Measurements from ENCODE around the gene FKBP8. TPM values are rescaled to one million over a fixed set of nuclear protein-coding genes. Genes with fewer than 3 reads are reported as not detected.

FKBP8 gene
- total RNA-seq, 1 donor from 2014 or later, result 86.4 TPM

- DNase-seq, result no peak
These were observed 60.1 kb downstream of the FKBP8 start for GRCh38 chr19:18483119-18483890.

Other genes starting within 250 kb of the FKBP8 start
- 69.0 TPM for gene LSM4, start 220.5 kb downstream of the FKBP8 start, total RNA-seq
- gene PGPEP1, start 203.0 kb downstream of the FKBP8 start, total RNA-seq, result 9.6 TPM
- gene GDF15, start 157.4 kb downstream of the FKBP8 start, total RNA-seq, result 5.8 TPM
- gene LRRC25, start 146.0 kb downstream of the FKBP8 start, total RNA-seq, result 3.7 TPM
- 24.8 TPM for gene SSBP4, start 124.2 kb downstream of the FKBP8 start, total RNA-seq
- gene ISYNA1, start 105.4 kb downstream of the FKBP8 start, total RNA-seq, result 24.6 TPM
- gene ELL, start 21.5 kb downstream of the FKBP8 start, total RNA-seq, result 13.0 TPM
- 38.4 TPM for gene KXD1, start 14.3 kb upstream of the FKBP8 start, total RNA-seq
- gene UBA52, start 28.3 kb upstream of the FKBP8 start, total RNA-seq, result 992 TPM
- 23.4 TPM for gene REX1BD, start 45.2 kb upstream of the FKBP8 start, total RNA-seq
- gene CRLF1, start 63.2 kb upstream of the FKBP8 start, total RNA-seq, result 9.3 TPM
- gene TMEM59L, start 69.3 kb upstream of the FKBP8 start, total RNA-seq, result 1.8 TPM
- 2.1 TPM for gene KLHL26, start 93.5 kb upstream of the FKBP8 start, total RNA-seq
- gene CRTC1, start 140.1 kb upstream of the FKBP8 start, total RNA-seq, result 3.2 TPM
- 10.9 TPM for gene COMP, start 247.7 kb upstream of the FKBP8 start, total RNA-seq

All from skin of body (tissue), 2 donors.